SJSA1 (cell line): ENCODE results near the gene CABP7. TPM values are rescaled to one million over a fixed set of nuclear protein-coding genes. Genes with fewer than 3 reads are reported as not detected.
A peak's percentile ranks its signal among the peaks of the same experiment; 100 is the strongest.

Experiments used
- DNase-seq, 2 experiments: peaks; one replicate each; pipeline ENCODE4 v3.0.0-alpha.2; 2015 to 2020; ENCODE audit warnings: low spot score in 2 of 2, low read depth in 1 of 2
- H3K27ac ChIP-seq: fragments of 250-450 bp; sonication (Bioruptor Pico); 2 replicates; pipeline ENCODE4 v1.5.1; 2020; ENCODE audit warnings: mild to moderate bottlenecking, moderate library complexity
- H3K27me3 ChIP-seq: fragments of 250-450 bp; sonication (Bioruptor Pico); replicated peaks from 2 replicates; pipeline ENCODE4 v1.5.1; 2020; ENCODE audit warnings: mild to moderate bottlenecking, moderate library complexity
- H3K36me3 ChIP-seq: fragments of 250-450 bp; sonication (Bioruptor Pico); 2 replicates; pipeline ENCODE4 v1.5.1; 2020; ENCODE audit warnings: mild to moderate bottlenecking
- H3K4me1 ChIP-seq: fragments of 250-450 bp; sonication (Bioruptor Pico); replicated peaks from 2 replicates; pipeline ENCODE4 v1.6.1; 2021; ENCODE audit warnings: mild to moderate bottlenecking
- H3K4me3 ChIP-seq: fragments of 250-450 bp; sonication (Bioruptor Pico); 2 replicates; pipeline ENCODE4 v1.5.1; 2020; ENCODE audit warnings: mild to moderate bottlenecking
- H3K9me3 ChIP-seq: fragments of 250-450 bp; sonication (Bioruptor Pico); replicated peaks from 2 replicates; pipeline ENCODE4 v1.5.1; 2020; ENCODE audit warnings: mild to moderate bottlenecking
- total RNA-seq: library from RNA; depleted of rRNA; stranded (reverse); fragments of >200 nt; shearing (Covaris generic); gene quantifications from 2 replicates; pipeline ENCODE4 v1.2.3, GENCODE V29; 2014

The CABP7 gene
- total RNA-seq, 1 experiment from 2014 or later, result not detected

DNA sequence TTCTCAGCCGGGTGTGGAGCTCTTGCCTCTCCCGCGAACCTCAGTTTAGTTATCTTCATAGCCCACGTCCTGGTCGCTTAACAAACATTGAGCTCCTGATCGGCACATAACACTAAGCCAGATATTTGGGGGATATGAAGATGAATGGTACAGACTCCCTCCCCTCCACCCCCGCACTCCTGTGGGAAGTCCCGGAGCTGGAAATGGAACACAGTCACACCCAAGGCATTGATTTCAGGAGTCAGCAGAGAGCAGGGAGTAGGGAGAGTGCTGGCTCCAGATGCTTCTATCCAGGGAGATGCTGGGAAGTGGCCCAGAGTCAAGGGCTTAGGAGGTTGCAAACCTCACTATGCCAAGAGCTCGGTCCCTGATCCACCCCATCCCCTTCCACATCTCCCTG lies 26.1 kb upstream of the CABP7 start:
- DNase-seq, result no peak
- Histone ChIP-seq H3K36me3 (peaks cover 75% of the 10 kb centered on the region), H3K4me3 (no peak overlapping the region), H3K4me1 (no peaks in the 10 kb centered on the region), H3K9me3 (no peaks in the 10 kb centered on the region), H3K27me3 (no peaks in the 10 kb centered on the region), H3K27ac (no peak overlapping the region)

DNA sequence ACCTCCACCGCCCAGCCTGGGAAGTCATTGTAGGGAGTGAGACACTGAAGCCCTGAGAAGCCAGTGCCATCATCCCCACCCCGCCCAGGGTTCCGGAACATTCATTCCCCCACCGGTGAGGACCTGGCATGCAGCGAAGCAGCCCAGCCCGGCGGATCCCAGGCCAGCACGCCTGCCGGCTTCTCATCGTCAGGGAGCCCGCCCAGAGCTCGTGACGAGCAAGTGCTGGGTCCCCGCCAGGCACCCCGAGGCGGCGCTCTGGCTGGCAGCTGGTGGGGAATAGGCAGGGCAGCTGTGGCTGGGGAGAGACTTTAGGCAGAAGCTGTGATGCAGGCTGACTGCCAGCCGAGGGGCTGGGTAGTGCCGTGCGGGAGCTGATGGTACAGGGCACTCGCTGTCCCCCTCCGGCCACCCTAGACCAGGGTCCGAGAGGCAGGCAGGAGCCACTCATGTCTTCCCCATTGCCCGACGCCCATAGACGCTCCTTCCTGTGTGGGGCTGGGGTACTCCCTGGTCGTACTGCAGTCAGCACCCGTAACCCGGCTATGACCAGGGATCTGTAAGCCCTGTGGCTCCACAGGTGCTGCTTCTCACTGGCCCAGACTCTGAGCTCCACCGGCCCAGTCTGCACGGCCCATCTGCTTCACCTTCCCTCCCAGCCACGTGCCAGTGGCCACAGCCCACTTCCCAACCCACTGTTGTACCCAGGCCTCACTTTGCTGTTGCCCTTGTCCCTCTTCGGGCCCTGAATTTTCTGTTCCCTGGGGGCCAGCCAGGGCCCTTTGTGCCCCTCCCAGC lies 24.5 kb upstream of the CABP7 start:
- H3K4me3 ChIP-seq, result no peak overlapping the region
- DNase-seq, result no peak
- H3K27me3 ChIP-seq, result no peaks in the 10 kb centered on the region
- no peak overlapping the region for H3K27ac ChIP-seq
- no peaks in the 10 kb centered on the region for H3K9me3 ChIP-seq
- H3K4me1 ChIP-seq, result no peaks in the 10 kb centered on the region
- peaks cover 65% of the 10 kb centered on the region for H3K36me3 ChIP-seq

DNA sequence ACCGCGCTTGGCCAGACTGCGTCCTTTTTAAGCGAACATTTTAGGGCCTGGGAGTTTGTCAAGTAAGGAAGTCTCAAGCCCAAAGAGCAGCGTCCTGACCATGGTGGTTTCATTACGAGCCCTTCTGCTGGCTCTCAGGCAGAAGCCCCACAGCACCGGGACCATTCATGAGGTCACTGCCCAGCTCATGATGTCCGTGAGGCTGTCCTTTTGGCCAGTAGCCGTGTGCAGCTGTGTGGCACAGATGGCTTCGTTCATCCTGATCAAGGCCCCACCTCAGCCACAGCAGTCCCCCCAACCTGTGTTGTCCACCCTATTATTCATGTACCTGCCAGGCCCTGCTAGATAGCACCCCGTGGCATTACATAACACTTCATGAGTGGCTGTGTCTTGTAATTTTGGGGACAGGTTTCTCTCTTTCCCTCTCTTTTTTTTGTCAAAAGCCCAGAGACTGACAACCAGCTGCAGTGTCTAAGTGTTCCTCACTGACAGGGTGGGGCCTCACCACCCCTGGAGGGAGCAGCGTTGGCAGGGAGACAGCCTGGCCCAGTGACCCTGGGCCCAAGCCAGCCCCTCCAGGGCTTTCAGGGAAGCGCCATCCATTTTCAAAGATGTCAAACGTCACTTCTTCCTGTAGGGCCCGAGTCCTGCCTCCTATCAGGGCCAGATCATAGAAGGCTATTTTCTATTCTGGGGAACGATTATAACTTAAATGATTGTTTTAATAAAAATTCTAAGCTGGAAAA lies 21.8 kb upstream of the CABP7 start:
- H3K9me3 ChIP-seq, result no peaks in the 10 kb centered on the region
- DNase-seq, result no peak
- H3K36me3 ChIP-seq, result peaks cover 43% of the 10 kb centered on the region
- no peak overlapping the region for H3K4me3 ChIP-seq
- no peaks in the 10 kb centered on the region for H3K27me3 ChIP-seq
- no peak overlapping the region for H3K27ac ChIP-seq
- H3K4me1 ChIP-seq, result no peaks in the 10 kb centered on the region

- Histone ChIP-seq H3K27ac (no peak overlapping the region), H3K4me1 (peaks cover 7% of the 10 kb centered on the region), H3K36me3 (peaks cover 23% of the 10 kb centered on the region), H3K4me3 (no peak overlapping the region), H3K9me3 (no peaks in the 10 kb centered on the region), H3K27me3 (no peaks in the 10 kb centered on the region)
- DNase-seq, result no peak
Measured at GRCh38 chr22:29700206-29700899, 19.4 kb upstream of the CABP7 start.

DNA sequence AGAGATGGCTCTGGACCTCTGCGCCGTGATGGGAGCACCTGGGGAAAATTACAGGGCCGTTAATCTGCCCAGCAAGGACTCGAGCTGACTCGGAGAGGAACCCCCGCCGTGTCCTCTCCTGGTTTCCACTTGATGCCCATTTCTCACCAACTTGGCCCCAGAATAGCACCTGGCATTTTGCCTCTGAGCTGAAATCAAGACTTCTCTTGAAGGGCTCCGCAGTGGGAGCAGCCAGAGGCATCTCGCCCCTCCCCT lies 19.0 kb upstream of the CABP7 start:
- no peak for DNase-seq
- Histone ChIP-seq H3K4me3 (no peak overlapping the region), H3K9me3 (no peaks in the 10 kb centered on the region), H3K4me1 (peaks cover 7% of the 10 kb centered on the region), H3K36me3 (peaks cover 19% of the 10 kb centered on the region), H3K27ac (no peak overlapping the region), H3K27me3 (no peaks in the 10 kb centered on the region)

- Histone ChIP-seq H3K9me3 (no peaks in the 10 kb centered on the region), H3K4me1 (peaks cover 7% of the 10 kb centered on the region), H3K4me3 (no peak overlapping the region), H3K36me3 (peaks cover 16% of the 10 kb centered on the region), H3K27me3 (no peaks in the 10 kb centered on the region), H3K27ac (no peak overlapping the region)
- no peak for DNase-seq
Measured at GRCh38 chr22:29701155-29701999, 18.4 kb upstream of the CABP7 start.

GRCh38 chr22:29702000-29702930 lies 17.5 kb upstream of the CABP7 start:
- peaks cover 9% of the 10 kb centered on the region; the same call in 1 of the 2 replicates for H3K36me3 ChIP-seq
- no peaks in the 10 kb centered on the region for H3K9me3 ChIP-seq
- DNase-seq, result no peak
- peaks cover 7% of the 10 kb centered on the region for H3K4me1 ChIP-seq
- H3K27ac ChIP-seq, result no peak overlapping the region
- H3K27me3 ChIP-seq, result no peaks in the 10 kb centered on the region
- H3K4me3 ChIP-seq, result no peak overlapping the region

DNA sequence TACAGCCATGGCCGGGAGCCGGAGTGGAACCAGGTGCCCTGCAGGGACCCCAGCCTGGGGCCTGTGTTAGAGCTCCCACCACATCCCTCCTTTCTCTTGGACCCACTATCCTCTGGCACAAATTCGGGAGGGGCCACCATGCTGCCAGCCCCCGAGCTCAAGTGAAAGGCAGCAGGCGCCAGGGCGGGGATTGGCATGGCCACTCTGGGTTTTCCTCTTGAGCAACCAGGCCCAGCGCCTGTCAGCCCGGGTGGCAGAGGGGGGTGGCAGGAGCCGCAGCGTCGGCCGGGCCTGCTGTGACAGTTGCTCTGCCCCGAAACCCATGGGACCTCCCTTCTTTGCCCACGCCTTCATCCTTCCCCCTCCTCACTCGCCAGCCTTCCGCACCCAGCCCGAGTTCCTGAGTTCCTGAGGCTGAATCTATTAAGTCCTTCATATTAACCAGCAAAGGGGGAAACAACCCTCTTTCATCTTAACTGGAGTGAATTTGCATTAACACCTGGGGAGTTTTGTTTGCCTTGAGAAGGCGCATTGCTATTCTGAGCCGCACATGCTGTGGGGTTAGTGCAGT lies 16.8 kb upstream of the CABP7 start:
- Histone ChIP-seq H3K4me3 (no peak overlapping the region), H3K36me3 (peaks cover 4% of the 10 kb centered on the region; the same call in 1 of the 2 replicates), H3K27me3 (no peaks in the 10 kb centered on the region), H3K4me1 (peaks cover 7% of the 10 kb centered on the region), H3K27ac (no peak overlapping the region), H3K9me3 (no peaks in the 10 kb centered on the region)
- no peak for DNase-seq

- Histone ChIP-seq H3K4me3 (no peak overlapping the region), H3K27ac (no peak overlapping the region)
Measured at GRCh38 chr22:29703569-29704195, 16.1 kb upstream of the CABP7 start.

GRCh38 chr22:29704528-29705285 lies 15.1 kb upstream of the CABP7 start:
- DNase-seq, result peak; percentile 34 to 65
- Histone ChIP-seq H3K27me3 (no peaks in the 10 kb centered on the region), H3K9me3 (no peaks in the 10 kb centered on the region), H3K4me3 (no peak overlapping the region), H3K27ac (no peak overlapping the region), H3K4me1 (peaks cover 7% of the 10 kb centered on the region), H3K36me3 (no peaks in the 10 kb centered on the region)

More at GRCh38 chr22:29703569-29704195, 16.1 kb upstream of the CABP7 start:
- Histone ChIP-seq H3K36me3 (no peaks in the 10 kb centered on the region), H3K4me1 (peaks cover 7% of the 10 kb centered on the region), H3K27me3 (no peaks in the 10 kb centered on the region), H3K9me3 (no peaks in the 10 kb centered on the region)
- DNase-seq, result no peak

DNA sequence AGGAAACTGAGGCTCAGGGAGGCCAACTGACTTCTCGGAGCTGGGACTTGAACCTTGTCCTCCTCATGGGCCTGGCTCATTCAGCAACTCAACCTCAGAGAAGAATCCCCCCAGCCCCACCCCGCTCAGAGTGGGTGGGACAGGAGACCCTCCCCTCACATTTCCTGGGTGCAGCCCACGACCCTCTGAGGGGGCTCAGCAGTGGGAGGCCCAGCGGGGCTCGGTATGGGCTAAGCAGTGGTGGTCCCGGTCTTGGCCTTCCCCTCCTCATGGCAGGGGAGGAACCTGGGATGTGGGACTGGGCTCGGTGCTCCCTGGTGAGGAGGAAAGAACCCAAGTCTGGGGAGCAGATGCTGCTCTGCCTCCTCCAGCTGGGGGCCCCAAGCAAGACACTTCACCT lies 14.2 kb upstream of the CABP7 start:
- no peak overlapping the region for H3K27ac ChIP-seq
- H3K27me3 ChIP-seq, result no peaks in the 10 kb centered on the region; the same call in 1 of the 2 replicates
- H3K9me3 ChIP-seq, result no peaks in the 10 kb centered on the region
- no peak for DNase-seq
- H3K4me1 ChIP-seq, result peaks cover 7% of the 10 kb centered on the region
- no peak overlapping the region for H3K4me3 ChIP-seq
- no peaks in the 10 kb centered on the region for H3K36me3 ChIP-seq
